GM18907 (cell line): ENCODE results near the gene WNT3A.

Source experiments
- ATAC-seq: cut with Tn5 transposase; IDR thresholded peaks from one replicate; pipeline ENCODE4 v1.9.1; 2021; ENCODE audit warnings: mild to moderate bottlenecking, moderate library complexity; ENCODE audit not compliant: unreplicated experiment

WNT3A gene

GRCh38 chr1:228082214-228082917 lies 75.6 kb downstream of the WNT3A start, which contains the start of gene ARF1:
ARF1 (plus strand) TSS chr1:228082708; CDS start chr1:228097115, 14,407 bp downstream.
- peak; percentile 74 for ATAC-seq

DNA sequence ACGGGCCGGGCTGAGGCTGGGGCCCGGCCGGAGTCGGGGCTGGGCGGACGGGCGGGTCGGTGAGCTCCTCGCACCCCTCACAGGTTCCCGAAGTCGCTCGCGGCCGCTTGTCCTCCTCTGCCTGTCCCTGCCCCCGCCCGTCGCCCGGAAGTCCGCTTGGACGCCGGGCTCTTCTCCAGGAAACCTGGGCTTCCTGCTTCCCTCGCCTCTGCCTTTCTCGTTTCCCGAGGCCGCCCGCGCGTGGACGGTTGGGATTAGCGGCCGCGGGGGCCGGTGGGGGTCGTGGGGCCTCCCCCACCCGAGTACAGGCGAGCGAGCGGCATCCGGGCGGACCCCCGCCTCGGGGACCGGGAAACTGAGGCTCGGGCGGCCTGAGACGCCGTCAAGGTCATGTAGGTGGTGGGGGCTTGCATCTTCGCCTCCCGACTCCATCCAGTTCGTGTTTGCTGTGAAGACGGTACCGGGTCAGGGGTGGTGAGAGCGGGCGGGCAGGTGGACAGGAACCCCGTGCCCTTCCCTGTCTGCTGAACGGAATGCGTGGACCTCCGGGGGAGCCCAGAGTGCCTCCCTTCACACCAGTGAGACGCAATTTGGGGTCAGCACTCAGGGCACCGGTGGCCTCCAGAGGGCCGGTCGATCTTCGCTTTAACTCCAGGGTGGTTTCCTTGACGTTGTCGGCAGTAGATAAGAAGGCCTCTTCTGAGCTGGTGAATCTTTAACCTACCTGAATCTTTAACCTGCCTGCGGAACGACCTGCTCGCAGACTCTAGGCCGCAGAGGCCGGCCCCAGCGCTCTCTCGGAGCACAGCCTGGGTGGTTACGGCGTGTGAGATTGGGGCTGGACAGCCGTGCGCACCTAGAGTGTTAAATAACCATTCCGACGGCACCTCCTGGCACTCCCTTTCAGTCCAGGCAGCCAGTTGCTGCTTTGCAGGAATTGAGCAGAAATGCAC lies 76.4 kb downstream of the WNT3A start:
- ATAC-seq, result peak; percentile 22

DNA sequence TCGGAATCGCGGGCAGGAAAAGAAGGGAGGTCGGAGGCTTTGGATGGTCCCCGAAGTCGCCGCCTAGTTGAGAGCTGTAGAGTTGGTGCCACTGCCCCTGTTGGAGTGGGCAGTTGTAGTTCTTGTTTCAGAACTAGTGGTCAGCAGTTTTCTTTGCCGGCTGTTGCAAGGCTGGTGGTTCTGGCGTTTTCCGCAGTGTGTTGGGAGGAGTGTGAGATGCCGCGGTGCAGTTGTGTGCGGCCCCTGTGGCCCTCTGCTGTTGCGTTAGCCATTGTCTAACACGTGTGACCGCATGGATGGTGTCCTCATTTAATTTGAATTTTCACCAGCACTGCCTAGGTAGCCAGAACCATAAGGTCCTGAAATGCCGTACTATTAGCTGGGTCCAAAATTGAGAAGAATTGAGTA lies 77.1 kb downstream of the WNT3A start:
- no peak for ATAC-seq

- ATAC-seq, result no peak
Measured at GRCh38 chr1:228084325-228084724, 77.5 kb downstream of the WNT3A start.

DNA sequence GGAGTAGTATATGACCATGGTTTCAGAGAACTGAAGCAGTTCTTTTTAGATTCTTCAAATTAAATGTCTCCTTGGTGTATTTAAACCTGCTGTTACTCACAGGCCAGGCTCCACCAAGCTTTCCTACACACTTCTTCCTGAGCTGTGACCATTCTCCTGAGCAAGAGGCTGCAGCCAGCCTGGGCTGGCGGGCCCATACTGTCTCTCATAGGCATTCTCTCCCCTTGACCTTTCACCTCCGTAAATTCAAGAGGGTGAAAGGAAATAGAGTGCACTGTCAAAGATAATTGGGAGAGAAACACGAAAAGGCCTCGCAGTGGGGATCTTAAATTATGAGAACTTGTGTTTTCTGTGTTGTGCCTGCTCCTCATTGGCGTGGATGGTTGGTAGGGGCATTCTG lies 78.0 kb downstream of the WNT3A start:
- ATAC-seq, result no peak

DNA sequence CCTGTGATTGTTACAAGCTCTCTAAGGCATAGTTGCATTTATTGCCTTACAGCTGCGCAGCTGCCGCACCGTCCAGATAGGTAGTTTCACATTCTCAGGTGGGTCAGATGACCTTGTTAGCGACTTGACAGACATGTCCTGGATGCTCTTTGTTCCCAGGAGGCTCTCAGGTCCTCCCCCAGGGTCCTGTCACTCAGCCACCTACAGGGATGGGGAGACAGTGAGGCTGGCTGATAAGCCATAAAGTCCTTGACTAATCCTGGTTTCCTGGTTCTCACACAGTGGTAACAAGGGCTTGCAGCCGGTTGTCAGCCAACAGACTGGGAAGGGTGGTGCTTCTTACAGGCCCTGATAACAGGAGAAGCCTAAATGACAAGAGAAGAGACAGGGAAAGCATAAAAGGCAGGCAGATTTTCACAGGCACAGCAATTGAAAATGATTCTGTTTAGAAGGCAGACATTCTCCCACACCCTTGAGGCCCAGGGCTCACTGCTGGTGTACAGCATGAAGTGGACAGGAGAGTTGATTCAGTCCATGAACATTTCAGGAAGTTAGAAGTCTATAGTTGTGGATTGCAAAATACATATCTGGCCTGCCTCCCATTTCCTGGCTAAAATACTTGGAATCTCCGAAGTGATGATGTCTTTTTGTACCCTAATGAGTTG lies 78.6 kb downstream of the WNT3A start:
- no peak for ATAC-seq

- ATAC-seq, result no peak
Measured at GRCh38 chr1:228087771-228088251, 81.0 kb downstream of the WNT3A start.

DNA sequence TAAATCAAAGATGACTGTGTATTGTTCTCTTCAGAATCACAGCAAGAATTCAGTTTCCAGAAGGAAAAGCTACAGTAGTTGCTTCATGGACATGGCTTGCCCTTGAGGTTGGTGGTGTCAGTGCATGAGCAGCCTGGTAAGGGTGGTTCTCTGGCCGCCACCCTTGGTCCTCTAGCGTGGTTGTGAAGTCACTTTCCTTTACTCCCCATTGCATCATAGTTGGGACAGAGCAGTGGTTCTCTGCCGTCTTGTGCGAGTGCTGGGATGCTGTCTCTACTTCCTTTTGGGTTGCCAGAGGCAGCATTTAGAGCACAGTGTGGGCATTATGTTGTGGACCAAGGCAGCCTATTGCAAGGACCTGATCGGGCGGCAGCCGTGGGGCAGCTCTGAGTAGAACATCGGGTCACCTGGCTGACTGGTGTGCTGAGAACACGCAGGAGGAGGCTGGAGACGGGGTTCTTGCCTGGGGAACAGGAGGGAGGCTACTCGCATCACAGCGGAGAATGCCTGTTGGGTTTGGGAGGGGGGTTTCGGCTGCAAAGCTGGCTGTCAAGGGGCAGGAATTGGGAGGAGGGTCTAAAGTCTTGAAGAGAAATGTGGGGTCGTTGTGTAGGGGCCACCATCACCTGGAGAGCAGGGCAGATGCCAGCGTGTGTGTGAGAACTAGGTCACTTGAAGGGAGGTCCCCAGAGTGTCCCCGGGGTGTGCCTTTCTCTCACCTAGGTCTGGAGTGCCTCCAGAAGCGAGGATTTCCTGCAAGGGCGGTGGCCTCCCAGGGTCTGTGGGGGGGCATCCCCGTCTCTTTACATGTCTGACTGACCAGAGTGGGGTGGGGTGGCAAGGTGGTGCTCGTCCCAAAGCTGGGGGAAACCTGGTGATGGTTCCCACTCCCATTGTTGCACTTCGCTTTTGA lies 82.0 kb downstream of the WNT3A start:
- ATAC-seq, result no peak

- ATAC-seq, result no peak
Measured at GRCh38 chr1:228089519-228090380, 83.0 kb downstream of the WNT3A start.

GRCh38 chr1:228090613-228091081 lies 83.8 kb downstream of the WNT3A start:
- ATAC-seq, result no peak

GRCh38 chr1:228091084-228091483 lies 84.3 kb downstream of the WNT3A start:
- no peak for ATAC-seq

DNA sequence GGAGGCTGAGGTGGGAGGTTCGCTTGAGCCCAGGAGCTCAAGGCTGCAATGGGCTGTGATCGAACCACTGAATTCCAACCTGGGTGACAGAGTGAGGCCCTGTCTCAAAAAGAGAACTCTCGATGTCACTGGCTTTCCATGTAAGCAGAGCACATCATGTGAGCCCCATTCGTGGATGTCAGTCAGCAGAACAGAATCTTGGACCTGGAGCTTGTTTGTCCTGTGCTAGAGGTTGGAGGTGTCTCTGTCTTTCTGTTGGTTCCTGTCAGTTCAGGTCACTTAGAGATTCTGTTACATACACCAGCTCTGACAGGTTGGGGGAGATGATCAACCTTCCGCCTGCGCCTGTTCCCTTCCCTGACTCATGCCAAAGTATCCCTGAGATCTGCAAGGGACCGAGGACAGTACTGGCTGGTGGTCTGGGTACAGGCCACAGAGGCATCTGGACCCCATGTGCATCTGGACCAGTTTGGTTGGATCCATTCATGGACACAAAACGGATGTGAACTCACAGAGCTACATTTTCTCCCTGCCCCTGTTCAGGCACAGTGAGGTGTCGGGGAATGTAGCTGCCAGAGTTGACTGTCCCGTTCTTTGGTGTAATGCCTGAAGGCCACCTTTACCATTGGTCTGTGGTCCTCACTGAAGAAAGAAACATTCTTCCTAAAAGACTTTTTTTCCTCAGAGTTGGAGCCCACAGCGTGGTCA lies 85.7 kb downstream of the WNT3A start:
- ATAC-seq, result no peak

DNA sequence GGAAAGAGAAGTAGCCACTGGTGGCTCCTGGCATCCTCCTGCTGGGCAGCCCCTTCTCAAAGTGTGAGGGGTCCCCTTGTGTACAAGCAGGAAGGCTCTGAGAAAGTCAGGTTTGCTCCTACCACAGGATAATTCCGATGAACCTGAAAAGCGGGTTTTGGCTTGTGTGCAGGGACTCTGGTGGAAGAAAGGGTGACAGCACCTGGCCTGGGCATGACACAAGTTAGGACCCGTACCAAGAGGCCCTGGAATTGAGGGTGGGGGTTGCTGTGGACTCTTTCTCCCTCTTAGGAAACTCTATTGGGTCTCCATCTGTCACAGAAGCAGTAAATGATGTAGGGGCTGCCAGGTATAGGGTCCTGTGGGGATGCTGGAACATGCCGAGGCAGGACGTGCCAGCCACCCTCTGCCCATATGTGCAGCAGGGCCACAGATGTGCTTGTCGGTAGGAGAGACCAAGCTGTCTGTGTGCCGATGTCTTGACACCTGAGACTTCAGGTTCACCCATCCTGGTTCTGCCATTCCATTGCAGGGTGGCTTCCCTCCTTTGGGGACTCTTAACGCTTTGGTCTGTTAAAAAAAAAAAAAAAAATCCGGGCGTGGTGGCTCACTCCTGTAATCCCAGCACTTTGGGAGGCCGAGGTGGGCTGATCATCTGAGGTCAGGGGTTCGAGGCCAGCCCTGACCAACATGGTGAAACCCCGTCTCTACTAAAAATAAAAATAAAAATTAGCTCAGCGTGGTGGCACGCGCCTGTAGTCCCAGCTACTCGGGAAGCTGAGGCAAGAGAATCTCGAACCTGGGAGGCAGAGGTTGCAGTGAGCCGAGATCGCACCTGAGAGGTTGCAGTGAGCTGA lies 86.5 kb downstream of the WNT3A start:
- no peak for ATAC-seq

DNA sequence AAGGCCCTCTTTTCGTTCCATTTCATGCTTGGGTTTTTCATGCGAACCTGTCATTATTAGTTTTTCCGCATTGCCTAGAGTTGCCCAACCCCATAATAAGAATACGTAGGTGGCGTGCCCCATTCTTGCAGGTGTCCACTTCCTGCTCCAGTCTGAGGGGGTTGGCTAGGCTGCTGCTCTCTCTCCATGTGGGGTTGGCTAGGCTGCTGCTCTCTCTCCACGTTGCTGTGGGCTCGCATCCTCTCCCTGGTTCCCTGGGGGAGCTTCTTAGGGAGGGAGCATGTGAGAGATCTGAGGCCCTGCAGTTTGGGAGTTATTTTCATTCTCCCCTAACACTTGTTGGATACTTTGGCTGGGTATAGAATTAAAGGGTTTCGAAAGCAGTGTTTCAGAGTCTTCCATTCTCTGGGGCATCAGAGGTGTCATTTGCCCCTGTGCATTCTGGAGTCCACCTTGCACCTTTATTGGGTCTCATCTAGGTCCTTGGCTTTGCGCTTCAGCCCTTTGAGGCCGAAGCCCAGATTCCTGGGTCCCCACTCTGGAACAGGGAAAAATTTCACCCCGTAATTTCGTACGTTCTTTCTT lies 87.7 kb downstream of the WNT3A start:
- ATAC-seq, result no peak

- ATAC-seq, result no peak
Measured at GRCh38 chr1:228095161-228095560, 88.4 kb downstream of the WNT3A start.

DNA sequence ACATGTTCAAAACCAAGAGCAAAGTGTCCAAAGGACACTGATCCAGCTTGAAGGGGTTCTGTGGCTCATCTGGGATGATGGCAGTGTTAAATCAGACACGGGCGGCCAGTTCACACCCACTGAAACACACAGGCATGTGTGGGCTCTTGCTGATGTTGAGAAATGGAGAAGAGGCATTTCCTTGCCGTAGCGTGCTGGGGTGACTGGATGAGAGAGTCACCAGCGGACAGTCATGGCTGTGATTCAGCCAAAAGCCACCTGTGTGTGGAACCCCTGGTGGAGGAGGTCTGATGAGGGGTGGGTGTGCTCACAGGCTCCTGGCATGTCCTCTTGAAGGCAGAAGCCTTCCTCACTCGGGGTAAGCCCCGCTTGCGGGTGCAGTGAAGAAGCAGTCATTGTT lies 89.1 kb downstream of the WNT3A start:
- ATAC-seq, result no peak
